Fibroblast of the aortic adventitia (primary cell): ENCODE results near the gene FAM107A. TPM values are rescaled to one million over a fixed set of nuclear protein-coding genes. Genes with fewer than 3 reads are reported as not detected.

Experiments used
- DNase-seq: peaks from one replicate; pipeline ENCODE4 v3.0.0-alpha.2; 2010; ENCODE audit warnings: low read depth
- H3K4me3 ChIP-seq: 2 replicates; pipeline ENCODE4 v1.5.1; 2011; ENCODE audit warnings: low read depth, mild to moderate bottlenecking, control low read depth, low read length, moderate library complexity
- total RNA-seq: library from RNA; depleted of rRNA; stranded (reverse); fragments of >200 nt; gene quantifications from 2 replicates; pipeline ENCODE4 v1.2.3, GENCODE V29; 2012; ENCODE audit warnings: low replicate concordance
- TF ChIP-seq, protein P1 (sequence below): IDR thresholded peaks from 2 replicates; pipeline ENCODE4 v1.5.1; 2011; ENCODE audit warnings: mild to moderate bottlenecking, low read length, control low read depth, inconsistent platforms; ENCODE audit not compliant: insufficient read depth

FAM107A gene
- total RNA-seq, 1 donor, result 0.54 TPM

DNA sequence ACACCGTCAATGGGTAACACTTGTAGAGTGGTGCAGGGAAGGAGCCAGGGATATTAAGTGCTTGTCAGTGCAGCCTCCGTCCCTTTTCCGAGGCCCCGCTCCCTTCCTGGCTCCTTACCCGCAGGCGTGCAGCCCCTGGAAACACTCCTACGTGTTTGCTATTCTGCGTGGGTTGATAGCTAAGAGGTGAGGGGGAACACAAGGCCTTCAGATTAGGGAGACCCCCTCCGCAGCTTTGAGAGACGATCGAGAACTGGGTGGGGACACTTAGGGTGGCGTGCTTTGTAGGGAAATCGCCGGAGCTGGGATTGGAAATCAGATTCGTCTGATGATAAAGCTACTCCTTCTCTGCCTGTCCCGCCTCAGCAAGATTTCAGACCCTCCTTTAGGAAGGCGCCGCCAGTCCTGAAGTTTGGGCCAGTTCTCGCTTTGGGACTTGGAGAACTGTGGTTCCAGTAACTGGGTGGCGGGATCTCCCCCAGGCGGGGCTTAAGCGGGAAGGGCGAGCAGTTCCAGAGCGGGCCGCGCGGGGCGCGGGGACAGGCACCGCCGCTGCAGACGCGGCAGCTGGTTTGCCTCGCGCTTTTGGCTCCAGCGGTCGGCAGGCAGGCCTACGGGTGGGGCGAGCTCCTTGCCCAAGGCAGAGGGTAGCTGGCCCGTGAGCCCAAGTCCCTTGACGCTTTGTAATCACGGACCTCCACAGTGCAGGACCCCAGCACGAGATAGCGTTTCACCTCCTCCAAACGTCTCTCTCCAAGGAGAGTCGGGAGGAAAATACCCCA, 8.0 kb upstream of the FAM107A start:
- H3K4me3 ChIP-seq, result peak overlapping the region; percentile 69
- TF ChIP-seq, protein P1, sequence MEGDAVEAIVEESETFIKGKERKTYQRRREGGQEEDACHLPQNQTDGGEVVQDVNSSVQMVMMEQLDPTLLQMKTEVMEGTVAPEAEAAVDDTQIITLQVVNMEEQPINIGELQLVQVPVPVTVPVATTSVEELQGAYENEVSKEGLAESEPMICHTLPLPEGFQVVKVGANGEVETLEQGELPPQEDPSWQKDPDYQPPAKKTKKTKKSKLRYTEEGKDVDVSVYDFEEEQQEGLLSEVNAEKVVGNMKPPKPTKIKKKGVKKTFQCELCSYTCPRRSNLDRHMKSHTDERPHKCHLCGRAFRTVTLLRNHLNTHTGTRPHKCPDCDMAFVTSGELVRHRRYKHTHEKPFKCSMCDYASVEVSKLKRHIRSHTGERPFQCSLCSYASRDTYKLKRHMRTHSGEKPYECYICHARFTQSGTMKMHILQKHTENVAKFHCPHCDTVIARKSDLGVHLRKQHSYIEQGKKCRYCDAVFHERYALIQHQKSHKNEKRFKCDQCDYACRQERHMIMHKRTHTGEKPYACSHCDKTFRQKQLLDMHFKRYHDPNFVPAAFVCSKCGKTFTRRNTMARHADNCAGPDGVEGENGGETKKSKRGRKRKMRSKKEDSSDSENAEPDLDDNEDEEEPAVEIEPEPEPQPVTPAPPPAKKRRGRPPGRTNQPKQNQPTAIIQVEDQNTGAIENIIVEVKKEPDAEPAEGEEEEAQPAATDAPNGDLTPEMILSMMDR, result peak; percentile 86
- DNase-seq, result peak; percentile 69

DNA sequence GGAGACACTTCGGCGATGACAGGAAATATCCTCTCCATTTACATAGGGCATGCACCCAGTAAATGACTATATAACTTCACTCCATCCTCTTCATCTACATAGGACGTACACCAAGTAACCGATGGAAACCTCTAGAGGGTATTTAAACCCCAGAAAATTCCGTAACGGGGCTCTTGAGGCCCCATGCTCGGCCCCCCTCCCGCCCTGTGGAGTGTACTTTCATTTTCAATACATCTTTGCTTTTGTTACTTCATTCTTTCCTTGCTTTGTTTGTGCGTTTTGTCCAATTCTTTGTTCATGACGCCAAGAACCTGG, 7.5 kb upstream of the FAM107A start:
- TF ChIP-seq, protein P1, result no peak
- H3K4me3 ChIP-seq, result peak overlapping the region; percentile 69
- DNase-seq, result no peak

DNA sequence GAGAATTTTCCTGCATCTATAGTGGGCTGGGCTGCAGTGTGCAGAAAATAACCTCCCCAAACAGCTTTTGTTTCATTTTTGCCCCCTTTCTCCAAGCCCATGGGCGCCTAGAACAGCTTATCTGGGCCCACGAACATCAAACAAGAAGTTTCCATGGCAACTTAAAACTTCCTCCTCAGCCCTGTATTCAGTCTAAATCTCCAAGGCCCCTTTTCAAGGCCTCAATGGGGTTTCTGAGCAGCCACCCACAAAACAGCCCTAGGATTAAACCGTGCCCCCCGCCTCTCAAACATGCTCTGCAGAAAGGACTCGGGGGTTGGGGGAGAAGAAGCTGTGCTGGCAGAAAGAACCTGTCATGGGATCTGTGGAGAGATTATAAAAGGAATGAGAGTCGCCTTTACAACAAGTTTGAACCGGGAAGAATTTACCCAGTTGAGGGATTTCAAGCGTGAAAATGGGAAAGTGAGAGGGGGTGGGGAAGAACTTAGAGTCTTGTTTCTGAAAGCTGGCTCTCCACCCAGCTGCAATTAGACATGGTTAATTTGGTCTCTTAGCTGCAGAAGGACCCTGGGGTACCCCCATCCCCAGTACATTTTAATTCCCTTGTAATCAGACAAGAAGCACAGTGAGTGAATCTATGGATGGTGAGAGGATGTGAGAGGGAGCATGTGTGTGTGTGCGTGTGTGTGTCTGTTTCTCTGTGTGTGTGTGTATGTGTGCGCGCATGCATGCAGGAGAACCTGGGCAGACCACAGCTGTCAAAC, 4.3 kb upstream of the FAM107A start:
- TF ChIP-seq, protein P1, result no peak
- DNase-seq, result no peak
- H3K4me3 ChIP-seq, result no peak overlapping the region

GRCh38 chr3:58580826-58581327, 3.7 kb upstream of the FAM107A start:
- no peak overlapping the region for H3K4me3 ChIP-seq
- no peak for DNase-seq
- TF ChIP-seq, protein P1, result no peak

- H3K4me3 ChIP-seq, result no peak overlapping the region
- no peak for DNase-seq
- TF ChIP-seq, protein P1, result no peak
Observed at GRCh38 chr3:58578873-58579272, 1.7 kb upstream of the FAM107A start.

GRCh38 chr3:58576716-58577115, 475 bp downstream of the FAM107A start:
- TF ChIP-seq, protein P1, result no peak
- peak overlapping the region; percentile 18 for H3K4me3 ChIP-seq
- no peak for DNase-seq
